NCI-H1048 (cell line): ENCODE data around the gene STBD1.
"Not testable (repeated sequence)": the region's sequence is repeated elsewhere in the genome, so short reads cannot be mapped to it uniquely, and the experiment has no call there.

Experiments
- DNase-seq: peaks from one replicate; lab custom pipeline; 2025; lab: John Stamatoyannopoulos, UW

Gene STBD1

DNA sequence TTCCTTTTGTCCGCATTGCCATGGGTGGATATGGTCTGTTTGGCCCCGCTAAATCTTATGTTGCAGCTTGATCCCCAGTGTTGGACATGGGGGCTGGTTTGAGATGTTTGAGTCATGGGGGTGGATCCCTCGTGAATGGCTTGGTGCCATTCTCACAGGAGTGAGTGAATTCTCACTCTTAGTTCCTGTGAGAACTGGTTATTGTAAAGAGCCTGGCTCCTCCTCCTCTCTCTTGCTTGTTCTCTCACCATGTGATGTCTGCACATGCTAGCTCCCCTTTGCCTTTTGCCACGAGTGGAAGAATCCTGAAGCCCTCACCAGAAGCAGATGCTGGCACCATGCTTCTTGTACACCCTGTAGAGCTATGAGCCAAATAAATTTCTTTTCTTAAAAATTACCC, 22.6 kb upstream of the STBD1 start:
- no peak for DNase-seq

DNA sequence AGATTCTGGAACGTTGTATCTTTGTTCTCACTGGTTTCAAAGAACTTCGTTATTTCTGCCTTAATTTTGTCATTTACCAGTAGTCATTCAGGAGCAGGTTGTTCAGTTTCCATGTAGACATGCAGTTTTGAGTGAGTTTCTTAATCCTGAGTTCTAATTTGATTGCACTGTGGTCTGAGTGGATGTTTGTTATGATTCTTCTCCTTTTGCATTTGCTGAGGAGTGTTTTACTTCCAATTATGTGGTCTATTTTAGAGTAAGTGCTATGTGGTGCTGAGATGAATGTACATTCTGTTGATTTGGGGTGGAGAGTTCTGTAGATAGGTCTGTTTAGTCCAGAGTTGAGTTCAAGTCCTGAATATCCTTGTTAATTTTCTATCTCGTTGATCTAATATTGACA, 18.7 kb upstream of the STBD1 start:
- not testable (repeated sequence) for DNase-seq

DNA sequence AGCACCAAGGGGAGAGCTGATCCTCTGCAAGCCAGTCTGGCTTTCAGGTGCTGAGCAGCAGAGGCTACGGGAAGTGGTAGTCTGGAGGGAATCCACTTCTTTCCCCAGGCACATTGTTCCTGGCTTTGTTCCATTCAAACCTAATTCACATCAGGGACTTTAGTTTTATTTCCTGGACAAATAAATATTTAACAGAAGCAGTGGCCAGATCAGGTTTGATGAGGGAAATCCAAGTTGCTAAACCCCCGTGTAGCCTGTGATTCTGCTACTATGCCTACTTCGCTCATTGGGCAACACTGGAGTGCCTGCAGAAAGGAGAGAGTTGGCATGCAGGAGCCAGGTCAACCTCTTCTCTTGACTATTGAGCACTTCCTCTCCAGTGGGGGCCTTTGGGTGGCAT, 13.8 kb upstream of the STBD1 start:
- no peak for DNase-seq

DNA sequence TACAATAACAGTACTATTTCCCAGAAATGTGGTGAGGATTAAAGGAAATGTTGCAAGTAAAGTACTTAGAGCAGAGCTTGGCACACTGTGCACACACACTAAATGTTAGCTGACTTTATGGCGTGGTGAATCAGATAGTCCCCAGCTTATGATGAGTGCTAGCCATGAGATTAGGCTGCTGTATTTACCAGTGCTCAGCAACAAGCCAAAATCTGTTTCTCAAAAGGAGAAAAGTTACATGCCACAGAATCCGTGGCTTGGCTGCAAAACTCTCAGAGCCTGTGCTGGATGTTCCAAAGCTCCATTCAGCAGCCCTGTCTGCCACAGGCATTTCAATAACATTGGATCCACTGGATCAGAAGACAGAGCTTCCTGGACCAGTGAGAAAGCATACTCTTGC, 12.8 kb upstream of the STBD1 start:
- no peak for DNase-seq

DNA sequence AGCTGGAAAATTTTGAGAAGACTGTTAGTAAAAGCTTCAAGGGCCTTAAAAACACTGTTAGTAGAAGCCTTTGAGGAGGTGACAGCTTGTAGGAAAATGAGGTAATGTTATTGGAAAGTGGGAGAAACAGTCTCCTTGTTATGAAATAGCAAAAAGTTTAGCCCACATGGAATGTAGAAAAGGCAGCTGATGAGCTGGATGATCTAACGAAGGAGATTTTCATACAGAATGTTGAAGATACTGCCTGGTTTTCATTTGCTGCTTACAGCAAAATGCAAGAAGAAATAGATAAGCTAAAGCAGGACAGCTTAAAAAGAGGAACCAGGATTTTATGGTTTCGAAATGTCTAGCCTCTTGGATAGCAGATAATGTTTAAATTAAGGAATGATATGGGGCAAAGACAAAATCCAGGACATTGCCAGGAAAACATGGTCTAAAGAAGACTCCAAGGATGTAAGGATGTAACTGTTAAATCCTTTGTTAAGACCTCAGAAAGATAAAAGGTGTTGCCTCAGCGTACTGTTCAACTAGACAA, 10.2 kb upstream of the STBD1 start:
- no peak for DNase-seq

DNA sequence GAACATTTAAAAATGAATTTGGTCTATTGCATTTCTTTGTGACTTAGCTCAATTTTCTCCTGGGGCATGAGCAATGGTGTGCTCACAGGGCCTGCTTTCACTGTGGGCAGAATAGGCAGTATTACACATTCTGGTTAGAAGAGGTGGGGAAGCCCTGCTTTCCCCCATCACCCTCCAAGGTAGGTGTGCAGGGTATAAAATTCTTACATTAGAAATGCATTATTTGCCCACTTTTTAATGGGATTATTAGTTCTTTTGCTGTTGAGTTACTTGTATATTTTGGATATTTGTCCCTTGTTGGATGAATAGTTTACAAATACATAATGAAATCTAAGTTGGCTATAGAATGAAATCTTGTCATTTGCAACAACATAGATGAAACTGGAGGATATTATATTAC, 8.3 kb upstream of the STBD1 start:
- no peak for DNase-seq

DNA sequence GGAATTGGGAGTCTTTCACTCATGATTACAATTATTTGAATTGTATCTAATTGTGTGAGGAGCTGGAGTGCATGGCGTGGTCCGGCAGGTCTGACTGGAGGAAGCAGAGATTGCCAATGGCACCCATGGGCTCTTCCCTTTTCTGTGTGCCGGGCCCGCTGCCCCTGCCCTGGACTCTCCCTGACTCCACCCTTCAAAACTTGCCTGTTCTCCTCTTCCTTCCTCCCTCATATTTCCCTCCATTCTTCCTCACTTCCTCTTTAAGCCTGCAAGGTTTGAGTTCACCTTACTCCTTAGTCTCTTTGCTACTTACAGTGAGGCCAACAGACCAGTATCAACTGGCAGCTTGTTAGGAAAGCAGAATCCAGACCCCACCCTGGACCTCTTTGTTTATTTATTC, 6.5 kb upstream of the STBD1 start:
- no peak for DNase-seq

DNA sequence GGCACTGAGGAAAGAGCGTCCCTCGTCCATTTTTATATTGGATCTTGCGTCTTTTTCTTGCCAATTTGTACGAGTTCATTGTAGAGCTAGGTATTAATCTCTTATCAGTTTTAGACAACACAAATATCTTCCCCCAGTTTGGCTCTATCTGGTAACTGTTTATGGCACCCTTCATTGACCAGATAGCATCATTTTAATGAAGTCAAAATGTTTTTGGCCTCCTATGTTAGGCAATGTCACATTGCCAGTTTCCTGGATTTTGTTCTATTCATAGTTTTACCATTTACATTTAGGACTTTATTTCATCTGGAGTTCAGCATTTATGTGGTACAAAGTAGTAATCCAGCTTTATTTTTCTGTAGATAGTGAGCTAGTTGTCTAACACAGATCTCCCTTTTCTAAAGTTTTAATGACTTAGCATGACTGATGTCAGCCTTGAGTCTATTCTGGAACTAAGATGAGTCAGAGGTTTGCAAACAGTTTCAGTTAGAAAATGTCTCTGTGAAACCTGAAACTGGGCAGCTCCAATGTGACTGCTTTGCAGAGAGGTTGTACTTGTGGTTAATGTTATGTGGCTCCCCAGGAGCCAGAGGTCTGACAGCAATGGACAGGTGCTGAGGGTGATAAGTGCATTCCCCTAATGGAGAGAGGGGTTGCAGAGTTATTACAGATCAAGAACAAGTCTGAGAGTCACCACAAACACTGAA, 5.3 kb upstream of the STBD1 start:
- DNase-seq: no peak

DNA sequence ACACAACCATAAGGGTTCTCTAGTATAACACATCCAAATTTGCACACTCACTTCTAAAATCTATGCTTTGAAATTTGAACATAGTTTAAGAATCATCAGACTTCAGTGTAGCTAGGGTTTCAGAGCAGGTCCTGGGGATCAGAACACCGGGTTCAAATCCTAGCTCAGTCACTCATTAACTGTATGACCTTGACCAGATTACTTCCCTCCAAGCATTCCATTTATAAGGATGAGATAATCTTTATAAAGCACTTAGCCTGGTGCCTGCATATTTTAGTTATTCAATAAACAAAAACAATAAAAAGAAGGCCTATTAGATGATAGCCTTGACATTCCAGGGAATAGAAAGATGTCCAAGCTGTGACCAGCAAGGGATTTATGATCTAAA, 4.8 kb upstream of the STBD1 start:
- no peak for DNase-seq

DNA sequence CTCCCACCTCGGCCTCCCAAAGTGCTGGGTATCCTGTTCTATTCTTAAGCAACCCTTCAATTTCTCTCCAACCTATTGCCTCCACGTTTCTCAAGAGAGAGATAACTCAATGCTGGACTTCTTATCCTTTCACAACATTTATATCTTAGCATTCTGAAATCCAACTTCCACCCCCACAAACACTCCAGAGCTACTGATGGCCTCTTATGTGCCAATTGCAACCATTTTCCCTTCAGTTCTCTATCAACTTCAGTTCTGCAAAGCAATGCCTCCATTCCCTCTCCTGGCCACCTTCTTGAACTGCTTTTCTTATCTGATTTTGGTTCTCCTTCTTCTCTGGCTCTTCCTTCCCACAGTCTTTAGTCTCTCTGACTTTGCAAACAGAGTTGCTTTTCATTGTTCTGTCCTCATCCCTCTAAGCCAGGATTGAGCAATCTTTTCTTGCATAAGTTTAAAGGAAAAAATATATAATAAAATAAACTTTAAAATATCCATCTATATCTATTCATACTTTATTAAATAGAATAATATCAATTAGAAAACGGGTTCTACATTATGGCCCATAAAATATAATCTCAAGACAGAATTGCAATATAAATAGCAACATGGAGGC, 3.6 kb upstream of the STBD1 start:
- DNase-seq: no peak

DNA sequence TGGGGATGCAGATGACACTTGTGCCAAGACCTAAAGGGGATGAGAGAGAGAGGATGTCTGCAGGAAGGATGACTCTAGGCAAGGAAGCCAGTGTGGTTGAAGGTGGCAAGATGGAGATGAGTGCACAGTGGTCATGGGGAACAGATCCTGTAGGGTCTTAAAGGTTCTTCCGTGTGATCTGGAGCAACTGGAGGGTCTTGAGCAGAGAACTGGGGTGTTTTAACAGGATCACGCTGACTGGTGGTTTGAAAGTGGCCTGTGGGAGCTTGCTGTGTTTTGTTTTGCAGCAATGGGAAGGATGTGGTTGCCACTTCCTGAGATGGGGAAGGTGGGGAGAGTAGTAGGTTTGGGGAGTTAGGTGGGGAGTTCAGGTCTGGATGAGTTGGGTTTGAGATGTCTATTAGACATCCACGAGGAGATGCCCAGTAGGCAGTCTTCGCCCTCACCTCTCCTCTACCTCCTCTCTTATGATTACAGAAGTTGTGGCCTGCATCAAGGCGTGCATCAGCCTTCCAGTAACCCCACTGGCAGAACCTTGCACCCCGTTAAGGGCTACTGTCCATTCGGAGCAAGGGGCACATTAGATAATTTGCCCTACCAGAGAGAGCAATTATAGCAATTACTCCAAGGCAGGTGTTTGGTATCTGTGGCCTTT, 1.4 kb upstream of the STBD1 start:
- DNase-seq: no peak

DNA sequence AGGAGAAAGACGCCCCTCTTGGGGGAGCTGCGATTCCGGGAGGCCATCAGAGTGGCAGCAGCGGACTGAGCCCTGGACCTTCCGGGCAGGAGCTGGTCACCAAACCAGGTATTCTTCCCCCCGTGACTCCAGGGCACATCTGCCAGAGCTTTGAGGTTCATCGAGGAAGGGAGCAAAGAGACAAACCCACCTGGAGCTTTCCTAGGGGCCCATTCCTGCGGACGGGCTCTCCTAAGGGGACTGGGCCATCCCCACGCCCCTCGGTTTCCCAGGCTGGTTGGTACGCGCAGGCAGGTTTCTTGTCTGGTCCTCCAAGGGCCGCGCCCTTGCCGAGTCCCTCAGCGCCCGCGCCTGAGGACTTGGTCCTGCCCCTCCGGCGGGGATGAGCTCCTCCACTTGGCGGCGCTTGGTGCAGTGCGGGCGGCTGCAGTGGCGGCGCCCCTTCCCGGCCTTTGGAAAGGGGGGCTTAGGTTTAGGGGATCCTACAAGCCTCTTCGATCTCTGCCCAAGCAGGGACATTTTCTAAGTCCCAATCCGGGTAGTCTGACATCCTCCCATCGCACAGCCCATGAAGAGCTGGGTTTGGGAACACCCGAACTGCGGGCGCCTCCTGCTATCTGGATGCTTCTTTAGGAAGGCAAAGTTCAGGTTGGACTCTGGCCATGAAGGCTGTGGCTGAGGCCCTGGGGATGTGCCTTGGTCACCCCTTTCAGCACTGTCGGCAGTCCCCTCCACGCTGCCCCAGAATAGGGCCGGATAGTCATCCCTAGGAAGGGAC, 538 bp downstream of the STBD1 start:
- DNase-seq: no peak

DNA sequence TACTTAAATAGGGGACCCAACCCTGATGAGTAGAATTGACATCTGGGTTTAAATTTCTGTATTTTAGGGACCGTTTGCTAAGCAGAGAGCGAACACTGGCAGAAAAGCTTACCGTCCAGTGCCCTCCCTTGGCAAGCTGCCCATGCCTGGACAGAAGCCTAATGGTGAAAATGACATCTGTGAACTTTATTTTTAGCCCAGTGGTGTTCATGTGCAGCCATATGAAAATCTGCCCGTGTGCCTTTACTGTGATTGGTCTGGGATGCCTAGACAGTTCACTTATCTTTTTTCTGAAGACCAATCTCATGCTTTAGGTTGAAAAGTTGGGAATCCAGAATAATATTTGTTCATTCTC, 1.1 kb downstream of the STBD1 start:
- no peak for DNase-seq

DNA sequence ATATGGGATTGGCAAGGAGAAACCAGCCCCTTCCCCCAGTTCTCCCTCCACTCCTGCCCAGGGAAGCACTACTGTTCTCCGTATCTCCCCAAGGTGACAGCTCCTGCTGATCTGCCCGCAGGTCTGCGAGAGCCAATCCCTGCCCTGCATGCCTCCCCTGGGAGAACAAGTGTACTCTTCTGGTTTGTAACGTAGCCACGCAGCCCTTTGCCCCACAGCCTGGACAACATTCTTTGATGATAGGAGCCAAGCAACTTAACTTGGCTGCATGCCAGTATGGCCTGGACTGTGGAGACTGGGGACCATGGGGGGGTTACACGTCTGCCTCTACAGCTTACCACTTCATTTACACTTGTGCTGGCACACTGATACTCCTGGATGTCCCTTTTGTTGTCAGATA, 2.0 kb downstream of the STBD1 start:
- no peak for DNase-seq

DNA sequence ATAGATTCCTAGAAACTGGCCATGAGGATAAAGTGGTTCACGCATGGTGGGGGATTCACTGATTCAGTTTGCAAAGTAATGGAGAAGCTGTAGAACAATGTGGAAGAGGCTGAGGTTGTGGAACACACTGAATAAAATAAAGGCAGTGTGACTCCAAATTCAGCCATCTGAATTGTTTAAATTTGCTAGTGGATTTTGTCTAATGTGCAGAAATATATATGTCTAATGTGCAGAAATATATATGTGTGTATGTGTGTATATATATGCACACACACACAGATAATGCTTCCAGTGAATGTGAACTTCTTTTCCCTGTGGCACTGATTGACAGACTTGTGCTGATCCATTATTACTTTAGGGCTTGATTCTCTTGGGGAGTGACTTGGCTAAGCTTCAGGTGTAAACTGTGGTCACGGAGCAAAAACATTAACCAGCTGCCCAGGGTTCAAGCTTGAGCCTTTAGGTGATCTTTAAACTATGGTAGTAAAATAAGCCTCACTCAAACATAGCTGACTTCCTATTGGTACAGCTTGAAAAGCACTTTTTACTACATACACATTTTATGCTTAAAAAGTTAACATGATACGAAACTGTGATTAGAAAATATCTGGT, 3.5 kb downstream of the STBD1 start:
- no peak for DNase-seq

DNA sequence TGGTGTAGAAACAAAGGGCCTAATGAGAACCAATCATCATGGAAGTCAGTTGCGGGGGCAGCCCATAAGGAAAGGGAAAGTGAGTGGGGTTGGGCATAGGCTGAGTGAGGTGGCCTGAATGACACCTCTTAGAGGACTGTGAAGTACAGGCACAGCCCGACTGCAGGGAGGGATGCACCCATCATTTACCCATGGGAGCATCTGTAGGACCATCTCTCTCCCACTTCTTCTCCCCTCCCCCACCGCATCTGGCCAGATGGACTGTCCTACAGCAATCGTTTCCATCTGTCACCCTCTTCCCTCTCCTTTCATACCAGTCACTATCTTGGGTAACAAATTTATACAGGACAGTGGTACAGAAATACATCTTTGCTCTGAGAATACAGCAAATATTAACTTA, 4.2 kb downstream of the STBD1 start:
- DNase-seq: no peak

DNA sequence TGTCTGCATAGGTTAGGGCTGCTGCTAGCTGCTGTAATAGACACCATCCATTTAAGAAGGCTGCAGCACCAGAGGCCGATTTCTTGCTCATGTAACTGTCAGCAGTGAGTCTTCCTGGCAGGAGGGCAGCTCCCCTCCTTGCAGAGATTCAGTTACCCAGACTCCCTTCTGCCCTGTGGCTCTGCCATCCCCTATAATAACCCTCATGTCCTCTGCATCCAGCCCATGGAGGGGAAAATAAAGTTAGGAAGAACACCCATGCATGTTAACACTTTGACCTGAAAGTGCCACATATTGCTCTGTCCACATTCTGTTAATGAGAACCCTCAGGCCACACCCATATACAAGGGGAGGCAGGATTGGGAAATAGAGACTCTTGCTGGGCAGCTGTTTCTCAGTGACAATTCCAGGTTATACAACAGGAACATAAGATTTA, 5.4 kb downstream of the STBD1 start:
- no peak for DNase-seq

DNA sequence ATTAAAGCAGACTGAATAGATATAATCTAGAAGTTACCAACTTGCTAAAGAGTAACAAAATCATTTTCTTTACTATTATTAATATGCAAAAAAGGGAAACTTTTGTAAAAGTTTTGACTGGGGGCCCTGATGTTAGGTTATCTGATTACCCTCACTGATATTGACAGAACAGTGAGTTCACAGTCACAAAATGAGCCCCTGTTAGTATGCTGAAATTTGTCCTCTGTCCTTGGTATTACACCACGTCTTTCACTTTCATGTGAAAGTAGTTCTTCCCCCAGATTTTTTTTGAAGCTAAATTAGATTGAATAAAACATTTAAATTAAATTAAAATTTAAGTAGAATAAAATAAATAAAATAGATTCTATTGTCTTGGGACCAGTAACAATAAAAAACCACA, 5.9 kb downstream of the STBD1 start:
- DNase-seq: no peak

DNA sequence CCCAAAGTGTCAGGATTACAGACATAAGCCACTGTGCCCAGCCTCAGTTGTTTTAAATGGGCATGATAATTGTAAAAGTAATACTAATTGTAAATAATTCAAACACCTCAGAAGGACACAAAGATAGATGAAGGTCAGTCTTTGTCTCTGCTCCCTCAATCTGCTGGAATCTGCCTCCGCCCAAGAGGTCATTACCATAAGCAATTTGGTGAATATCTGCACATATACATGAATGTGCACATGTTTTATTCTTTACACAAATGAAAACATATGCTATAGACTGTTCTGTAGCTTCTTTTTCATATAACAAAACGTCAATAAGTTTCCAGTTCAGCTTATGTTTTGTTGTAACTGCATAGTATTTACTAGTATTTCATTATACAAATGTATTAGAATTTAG, 7.0 kb downstream of the STBD1 start:
- no peak for DNase-seq

DNA sequence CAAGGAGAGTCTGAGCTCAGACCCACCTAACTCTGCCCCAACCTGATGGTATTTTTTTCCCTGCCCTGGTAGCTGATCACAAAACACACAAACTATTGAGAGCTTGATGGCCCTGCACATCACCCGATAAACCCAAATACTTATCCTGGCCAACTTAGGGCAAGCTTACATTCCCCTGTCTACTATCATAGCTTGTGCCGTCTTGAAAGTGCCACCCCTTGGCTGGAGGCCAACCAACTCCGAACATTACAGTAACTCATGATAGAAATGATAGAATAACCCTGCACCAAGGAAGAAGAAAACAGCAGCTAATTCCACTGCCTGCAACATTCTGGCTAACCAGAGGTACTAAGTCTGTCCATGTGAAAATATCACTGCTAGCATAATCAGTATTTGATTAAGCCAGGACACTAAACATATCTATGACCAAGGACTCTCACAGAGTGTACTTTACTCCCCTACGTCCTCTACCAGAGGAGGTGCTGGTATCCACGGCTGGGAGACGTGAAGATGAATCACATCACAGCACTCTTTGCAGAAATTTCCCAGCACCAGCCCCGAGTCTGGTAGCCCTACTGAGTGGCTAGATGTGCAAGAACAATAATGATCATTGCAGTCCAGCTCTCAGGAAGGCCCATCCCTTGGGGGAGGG, 8.9 kb downstream of the STBD1 start:
- no peak for DNase-seq

DNA sequence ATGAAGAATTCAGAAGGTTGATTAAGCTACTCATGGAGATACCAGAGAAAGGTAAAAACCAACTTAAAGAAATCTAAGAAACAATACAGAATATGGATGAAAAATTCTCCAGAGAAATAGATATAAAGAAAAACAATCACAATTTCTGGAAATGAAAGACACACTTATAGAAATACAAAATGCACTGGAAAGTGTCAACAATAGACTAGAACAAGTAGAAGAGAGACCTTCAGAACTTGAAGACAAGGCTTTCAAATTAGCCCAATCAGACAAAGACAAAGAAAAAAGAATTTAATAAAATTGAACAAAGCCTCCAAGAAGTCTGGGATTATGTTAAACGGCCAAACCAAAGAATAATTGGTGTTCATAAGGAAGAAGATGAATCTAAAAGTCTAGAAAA, 9.6 kb downstream of the STBD1 start:
- no peak for DNase-seq

DNA sequence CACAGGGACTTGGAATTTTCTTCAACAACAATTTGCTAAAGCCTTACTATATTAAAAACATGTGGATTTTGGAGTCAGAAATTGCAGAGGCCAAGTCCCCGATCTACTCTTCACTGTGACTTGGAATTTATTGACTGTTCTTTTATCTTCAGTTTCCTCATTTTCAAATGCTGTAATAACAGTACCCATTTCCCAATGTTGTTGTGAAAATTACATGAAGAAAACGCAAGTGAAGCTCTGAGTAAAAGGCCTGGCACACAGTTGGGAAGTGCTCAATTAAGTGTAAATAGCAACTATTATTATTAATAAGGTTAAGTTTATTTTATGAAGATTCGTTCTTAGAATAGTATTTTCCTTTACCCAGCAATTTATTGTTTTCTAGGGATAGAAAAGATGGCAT, 15.7 kb downstream of the STBD1 start:
- DNase-seq: no peak
